Stimulated activated CD8-positive, alpha-beta memory T cell treated with anti-CD3 and anti-CD28 coated beads, Interleukin-4, amount 100 ng/mL, for 1 hour (primary cell): ENCODE data around the gene PPP1R9A.

Source experiments
- DNase-seq, 2 donors: peaks; one replicate each; pipeline ENCODE4 v3.0.0-alpha.2; 2020; ENCODE audit warnings: low read depth in 2 of 2, low spot score in 1 of 2

The PPP1R9A gene

DNA sequence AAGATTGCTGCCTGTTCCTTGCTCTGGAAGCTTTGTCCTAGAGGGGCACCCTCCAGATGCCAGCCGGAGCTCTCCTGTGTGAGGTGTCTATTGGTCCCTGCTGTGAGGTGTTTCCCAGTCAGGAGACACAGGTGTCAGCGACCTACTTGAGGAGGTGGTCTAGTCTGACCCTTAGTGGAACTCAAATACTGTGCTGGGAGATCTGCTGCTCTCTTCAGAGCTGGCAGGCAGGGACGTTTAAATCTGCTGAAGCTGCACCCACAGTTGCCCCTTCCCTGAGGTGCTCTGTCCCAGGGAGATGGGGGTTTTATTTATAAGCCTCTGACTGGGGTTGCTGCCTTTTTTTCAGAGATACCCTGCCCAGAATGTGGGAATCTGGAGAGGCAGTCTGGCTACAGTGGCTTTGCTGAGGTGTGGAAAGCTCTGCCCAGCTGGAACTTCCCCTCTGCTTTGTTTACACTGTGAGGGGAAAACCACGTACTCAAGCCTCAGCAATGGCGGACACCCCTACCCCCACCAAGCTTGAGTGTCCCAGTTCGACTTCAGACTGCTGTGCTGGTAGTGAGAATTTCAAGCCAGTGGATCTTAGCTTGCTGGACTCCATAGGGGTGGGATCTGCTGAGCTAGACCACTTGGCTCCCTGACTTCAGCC, 119.2 kb downstream of the PPP1R9A start:
- no peak for DNase-seq

DNA sequence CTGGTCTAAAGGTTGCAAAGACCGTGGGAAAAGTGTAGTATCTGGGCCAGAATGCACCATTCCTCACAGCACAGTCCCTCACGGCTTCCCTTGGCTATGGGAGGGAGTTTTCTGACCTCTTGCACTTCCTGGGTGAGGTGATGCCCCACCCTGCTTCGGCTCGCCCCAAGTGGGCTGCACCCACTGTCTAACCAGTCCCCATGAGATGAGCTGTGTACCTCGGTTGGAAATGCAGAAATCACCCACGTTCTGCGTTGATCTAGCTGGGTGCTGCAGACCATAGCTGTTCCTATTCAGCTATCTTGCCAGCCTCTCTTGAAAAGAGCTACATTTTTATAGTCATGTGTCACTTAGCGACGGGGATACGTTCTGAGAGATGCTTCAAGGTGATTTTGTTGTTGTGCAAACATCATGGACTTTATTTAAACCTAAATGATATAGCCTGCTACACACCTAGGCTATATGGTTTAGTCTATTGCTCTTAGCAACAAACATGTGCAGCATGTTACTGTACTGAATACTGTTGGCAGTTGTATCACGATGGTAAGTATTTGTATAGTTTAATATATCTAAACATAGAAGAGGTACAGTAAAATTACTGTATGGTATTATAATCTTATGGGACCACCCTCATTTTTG, 120.0 kb downstream of the PPP1R9A start:
- DNase-seq = no peak

DNA sequence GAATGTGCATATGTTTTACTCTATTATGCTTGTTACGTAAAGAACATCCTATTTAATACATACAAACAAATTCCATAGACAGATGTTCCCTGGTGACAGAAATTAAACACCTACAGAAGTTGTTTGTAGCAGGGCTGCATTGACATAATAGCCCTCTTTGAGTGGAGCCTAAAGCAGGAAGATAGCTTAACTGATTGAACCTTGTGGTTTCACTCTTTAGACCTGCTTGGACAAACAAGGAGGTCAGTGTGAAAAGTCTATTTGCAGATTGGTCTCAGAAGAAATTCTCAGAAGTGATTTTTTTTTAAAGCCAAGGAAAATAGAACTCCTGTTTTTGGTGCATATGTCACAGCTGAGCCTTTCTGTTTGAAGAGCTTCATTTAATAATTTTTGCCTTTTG, 121.3 kb downstream of the PPP1R9A start:
- DNase-seq = no peak

DNA sequence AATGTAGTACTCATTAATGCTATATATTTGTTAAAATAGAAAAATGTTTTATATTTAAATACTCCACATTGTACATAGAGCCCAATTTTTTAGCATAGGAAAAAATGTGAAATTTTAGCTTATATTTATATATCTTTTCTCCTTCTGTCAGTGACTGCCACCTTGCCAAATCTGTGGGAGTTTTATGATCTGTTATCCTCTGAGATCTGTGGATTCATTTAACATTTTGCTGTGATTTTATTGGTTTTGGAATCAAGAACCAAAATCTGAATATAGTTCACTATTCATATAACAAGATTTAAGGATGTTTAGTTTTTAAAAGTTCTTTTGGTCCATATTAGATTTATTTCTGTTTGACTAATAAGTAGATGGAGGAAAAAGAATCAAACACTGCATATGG, 127.9 kb downstream of the PPP1R9A start:
- no peak for DNase-seq

DNA sequence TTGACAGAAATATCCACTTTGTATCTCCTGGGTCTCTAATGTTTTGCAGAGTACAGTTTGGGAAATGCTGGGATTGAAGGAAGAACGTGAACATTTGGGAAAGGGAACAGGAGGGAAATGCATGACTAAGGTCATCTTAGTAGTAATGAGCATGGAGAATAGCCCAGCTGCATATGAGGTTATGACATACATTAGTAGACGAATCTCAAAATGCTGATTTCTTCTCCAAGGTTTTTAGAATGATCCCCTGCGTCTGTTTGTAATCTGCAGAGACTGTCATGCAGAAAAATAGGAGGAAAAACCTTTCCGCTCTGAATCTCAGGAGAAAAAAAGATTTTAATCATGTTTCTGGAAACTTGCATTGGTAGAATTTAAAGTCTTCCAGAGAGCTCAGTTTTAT, 133.6 kb downstream of the PPP1R9A start:
- no peak for DNase-seq

DNA sequence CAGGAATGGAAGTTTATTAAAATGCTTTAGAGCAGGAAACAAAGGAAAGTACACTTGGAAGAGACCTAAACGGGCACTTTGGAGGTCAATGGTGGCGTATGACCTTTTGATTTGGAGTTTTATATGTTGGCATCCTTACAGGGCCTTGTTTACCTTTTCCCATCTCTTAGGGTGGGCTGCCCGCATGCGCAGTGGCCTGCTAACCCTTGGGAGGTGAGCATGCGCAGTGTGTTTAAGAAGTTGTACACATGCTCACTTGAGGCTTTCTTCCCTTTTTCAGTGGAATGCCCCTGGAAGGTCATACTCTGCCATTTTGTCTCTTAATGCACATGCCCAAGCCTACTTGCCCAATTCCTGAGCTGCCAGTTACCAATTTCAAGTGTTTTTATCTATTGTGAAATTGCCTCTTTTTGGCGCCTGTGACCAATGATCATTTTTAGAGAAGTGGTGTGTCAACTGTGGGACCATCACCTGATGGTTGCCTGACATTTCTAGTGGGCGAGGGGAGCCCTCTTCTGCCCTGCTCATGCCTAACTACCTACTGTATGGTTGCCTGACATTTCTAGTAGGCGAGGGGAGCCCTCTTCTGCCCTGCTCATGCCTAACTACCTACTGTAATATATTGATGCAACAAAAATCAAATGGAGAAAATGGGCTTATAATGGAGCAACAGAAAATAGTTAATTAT, 138.0 kb downstream of the PPP1R9A start:
- no peak for DNase-seq

- DNase-seq = no peak
Observed at GRCh38 chr7:95046494-95047240, 139.3 kb downstream of the PPP1R9A start.

DNA sequence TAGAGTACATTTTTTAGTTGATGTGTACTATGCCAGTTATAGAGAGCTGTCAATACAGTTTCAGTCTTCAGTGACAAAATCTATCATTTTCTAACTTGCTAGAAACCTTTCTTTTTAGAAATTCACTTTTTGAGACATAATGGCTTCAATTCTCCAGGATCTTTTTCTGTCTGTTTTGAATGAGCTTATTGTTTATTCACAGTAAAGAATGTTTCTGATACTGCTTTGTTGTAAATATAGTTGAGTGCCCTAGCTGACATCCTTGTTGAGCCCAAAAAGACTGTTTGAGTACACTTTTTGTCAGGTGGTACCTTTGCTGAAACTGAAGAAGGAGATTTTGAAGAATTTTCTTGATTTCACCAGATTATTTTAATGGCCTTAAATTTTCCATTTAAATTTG, 139.9 kb downstream of the PPP1R9A start:
- DNase-seq = no peak

GRCh38 chr7:95052566-95053094, 145.2 kb downstream of the PPP1R9A start:
- DNase-seq = no peak

DNA sequence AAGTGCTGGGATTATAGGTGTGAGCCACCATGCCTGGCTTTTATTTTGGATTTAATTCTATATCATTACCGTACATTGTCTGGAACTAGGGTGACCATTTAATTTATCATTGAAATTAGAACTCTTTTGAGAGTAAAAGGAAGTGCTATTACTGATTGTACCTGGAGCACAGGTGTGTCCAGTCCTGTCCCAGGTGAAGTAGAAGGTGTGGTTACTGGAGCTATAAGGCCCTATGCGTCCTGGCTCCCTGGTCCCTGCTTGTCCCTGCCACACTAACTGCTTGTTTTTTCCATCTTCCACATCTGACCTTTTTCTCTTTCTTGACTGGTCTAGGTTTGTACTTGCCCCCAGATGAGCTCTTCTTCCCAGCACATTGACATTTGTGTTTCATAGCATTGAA, 147.0 kb downstream of the PPP1R9A start:
- DNase-seq = no peak

DNA sequence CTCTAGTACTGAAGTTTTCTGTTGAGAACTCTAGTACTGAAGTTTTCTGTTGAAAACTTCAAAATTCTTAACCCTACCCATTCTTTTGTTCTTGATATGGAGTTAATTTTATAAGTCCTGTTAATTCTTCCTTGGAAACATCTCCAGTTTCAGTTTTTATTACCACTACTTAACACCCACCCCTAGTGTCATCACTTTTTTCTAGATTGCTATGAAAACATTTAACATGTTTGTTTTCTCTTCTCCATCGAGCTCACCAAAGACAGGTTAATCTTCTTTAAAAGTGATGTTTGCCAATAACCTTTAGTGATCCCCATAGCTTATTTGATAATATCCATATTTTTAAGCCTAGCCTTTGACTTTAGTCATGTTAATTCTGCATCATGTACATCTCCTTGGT, 147.9 kb downstream of the PPP1R9A start:
- DNase-seq = no peak

DNA sequence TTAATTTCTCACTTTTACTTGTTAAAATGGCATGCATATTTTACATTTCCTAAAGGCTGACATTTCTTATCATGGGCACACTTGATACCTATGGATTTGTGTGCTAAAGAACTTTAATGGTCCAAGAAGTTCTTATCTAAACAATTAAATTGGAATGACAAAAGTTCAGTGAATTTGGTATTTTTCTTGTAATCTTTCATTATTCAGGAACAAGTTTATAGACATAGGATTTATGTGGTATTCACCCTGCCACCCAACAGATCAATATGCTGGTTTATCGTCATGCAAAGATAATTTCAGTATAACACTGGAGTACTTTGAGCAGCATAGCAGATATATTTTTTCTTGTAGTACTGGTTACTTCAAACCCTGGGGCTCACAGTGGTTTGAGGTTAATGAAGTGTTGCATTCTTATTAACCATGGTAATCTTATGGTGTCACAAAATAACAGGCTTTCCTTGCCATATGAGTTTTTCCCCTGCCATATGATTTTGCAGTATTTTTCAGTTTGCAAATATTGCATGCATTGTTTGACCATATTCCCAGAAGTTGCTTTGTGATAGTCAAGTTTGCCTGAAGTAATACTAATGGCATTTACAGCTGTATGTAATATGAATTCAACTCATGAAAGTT, 148.8 kb downstream of the PPP1R9A start:
- no peak for DNase-seq

DNA sequence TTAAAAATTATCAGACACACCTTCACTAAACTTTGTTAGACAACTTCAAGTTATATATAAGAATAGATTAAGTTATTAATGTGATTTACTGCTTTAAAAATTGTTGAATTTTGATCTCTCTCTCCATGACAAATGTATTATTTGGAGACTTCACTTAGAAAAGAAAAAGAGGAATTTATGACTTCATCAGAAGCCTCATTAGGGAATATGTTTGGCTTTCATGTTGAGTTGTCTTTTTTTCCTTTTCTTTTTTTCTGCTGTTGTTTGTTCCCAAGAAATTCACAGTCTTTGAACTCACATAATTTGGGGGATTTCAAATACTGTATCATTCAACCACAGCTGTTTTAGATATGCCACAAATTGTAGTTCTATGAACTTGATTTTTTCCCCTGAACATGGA, 149.5 kb downstream of the PPP1R9A start:
- DNase-seq = no peak

DNA sequence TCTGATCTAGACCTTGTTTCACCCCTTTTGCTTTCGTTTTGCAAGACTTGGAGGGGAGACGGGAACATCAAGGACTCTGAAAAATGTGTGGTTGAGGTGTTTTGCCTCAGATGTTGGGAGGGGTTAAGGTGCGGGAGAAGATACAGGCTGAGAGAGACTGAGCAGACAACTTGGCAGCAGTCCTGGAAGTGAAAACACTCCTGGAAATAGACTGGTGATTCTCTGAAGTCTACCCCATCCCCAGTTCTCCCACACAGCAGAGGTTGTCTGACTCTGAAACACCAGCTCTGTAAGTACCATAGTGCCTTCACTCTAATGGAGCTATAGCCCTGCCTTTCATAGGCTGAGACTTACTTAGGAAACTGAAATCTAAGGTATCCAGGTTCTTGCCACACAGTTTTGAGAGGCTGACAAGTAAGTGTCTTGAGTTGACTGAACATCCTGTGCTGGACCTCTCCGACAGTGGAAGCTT, 152.5 kb downstream of the PPP1R9A start:
- DNase-seq = no peak

- DNase-seq = no peak
Observed at GRCh38 chr7:95062901-95063300, 155.5 kb downstream of the PPP1R9A start.

GRCh38 chr7:95066737-95067530, 159.5 kb downstream of the PPP1R9A start:
- DNase-seq = no peak

GRCh38 chr7:95088536-95089215, 181.3 kb downstream of the PPP1R9A start:
- no peak for DNase-seq

GRCh38 chr7:95089414-95090315, 182.3 kb downstream of the PPP1R9A start:
- no peak for DNase-seq

- no peak for DNase-seq
Observed at GRCh38 chr7:95092324-95092723, 184.9 kb downstream of the PPP1R9A start.
